ENCODE results near the gene ATN1.

DNA sequence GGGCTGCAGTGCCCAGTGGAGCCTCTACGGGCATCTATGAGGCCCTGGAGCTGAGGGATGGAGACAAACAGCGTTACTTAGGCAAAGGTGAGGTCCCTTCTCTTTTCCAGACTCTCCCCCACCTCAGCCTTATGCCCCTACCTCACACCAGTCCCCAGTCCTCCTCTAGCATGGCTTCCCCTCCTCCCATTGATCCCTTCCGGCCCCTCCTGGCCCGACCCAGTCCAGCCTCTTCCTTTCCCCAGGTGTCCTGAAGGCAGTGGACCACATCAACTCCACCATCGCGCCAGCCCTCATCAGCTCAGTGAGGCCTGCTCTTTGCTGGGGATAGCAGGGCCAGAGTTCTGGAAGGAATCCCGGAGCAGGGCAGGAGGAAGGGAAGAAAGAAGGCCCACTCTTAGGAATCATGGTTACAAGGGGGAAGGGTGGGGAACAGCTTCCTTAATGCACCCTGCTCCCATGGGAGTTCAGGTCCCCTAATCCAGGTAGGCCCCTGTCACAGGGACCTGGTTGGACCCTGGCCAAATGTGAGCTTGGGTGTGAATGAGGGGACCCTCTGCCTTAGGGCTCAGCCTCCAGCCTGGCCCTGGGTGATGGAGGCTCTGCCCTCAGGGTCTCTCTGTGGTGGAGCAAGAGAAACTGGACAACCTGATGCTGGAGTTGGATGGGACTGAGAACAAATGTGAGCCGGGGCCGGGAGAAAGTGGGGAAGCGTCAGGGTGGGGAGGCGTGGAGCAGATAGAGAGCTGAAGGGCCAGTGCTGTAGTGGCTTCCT is 11.1 kb upstream of the ATN1 start:
- TF ChIP-seq, protein P1, sequence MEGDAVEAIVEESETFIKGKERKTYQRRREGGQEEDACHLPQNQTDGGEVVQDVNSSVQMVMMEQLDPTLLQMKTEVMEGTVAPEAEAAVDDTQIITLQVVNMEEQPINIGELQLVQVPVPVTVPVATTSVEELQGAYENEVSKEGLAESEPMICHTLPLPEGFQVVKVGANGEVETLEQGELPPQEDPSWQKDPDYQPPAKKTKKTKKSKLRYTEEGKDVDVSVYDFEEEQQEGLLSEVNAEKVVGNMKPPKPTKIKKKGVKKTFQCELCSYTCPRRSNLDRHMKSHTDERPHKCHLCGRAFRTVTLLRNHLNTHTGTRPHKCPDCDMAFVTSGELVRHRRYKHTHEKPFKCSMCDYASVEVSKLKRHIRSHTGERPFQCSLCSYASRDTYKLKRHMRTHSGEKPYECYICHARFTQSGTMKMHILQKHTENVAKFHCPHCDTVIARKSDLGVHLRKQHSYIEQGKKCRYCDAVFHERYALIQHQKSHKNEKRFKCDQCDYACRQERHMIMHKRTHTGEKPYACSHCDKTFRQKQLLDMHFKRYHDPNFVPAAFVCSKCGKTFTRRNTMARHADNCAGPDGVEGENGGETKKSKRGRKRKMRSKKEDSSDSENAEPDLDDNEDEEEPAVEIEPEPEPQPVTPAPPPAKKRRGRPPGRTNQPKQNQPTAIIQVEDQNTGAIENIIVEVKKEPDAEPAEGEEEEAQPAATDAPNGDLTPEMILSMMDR (IDR thresholded peaks at IDR 0.05 in 4 of 5, conservative IDR thresholded peaks at IDR 0.05 in 1 of 5): no peak
- TF ChIP-seq POLR2A (IDR thresholded peaks at IDR 0.05): no peak
